HG03066 (cell line): ENCODE measurements around the gene ZMYM4.
"Not testable (repeated sequence)": the region's sequence is repeated elsewhere in the genome, so short reads cannot be mapped to it uniquely, and the experiment has no call there.

ENCODE experiments used
- ATAC-seq: cut with Tn5 transposase; IDR thresholded peaks from one replicate; pipeline ENCODE4 v1.9.1; 2021; ENCODE audit warnings: low read depth; ENCODE audit not compliant: unreplicated experiment

Gene ZMYM4

GRCh38 chr1:35320937-35321336, 52.4 kb downstream of the ZMYM4 start:
- ATAC-seq, result no peak

- ATAC-seq, result no peak
Measured at GRCh38 chr1:35324486-35324885, 56.0 kb downstream of the ZMYM4 start.

GRCh38 chr1:35326246-35326866, 57.8 kb downstream of the ZMYM4 start:
- no peak for ATAC-seq

GRCh38 chr1:35331618-35332017, 63.1 kb downstream of the ZMYM4 start:
- ATAC-seq, result not testable (repeated sequence)

GRCh38 chr1:35334485-35334884, 66.0 kb downstream of the ZMYM4 start:
- no peak for ATAC-seq

- no peak for ATAC-seq
Measured at GRCh38 chr1:35340519-35340918, 72.0 kb downstream of the ZMYM4 start.

- ATAC-seq, result no peak
Measured at GRCh38 chr1:35345439-35345981, 77.0 kb downstream of the ZMYM4 start.

- no peak for ATAC-seq
Measured at GRCh38 chr1:35350872-35351271, 82.4 kb downstream of the ZMYM4 start.

- ATAC-seq, result no peak
Measured at GRCh38 chr1:35359995-35360394, 91.5 kb downstream of the ZMYM4 start.

- no peak for ATAC-seq
Measured at GRCh38 chr1:35361638-35362037, 93.1 kb downstream of the ZMYM4 start.

GRCh38 chr1:35364741-35365140, 96.2 kb downstream of the ZMYM4 start:
- ATAC-seq, result no peak

GRCh38 chr1:35367914-35368313, 99.4 kb downstream of the ZMYM4 start:
- no peak for ATAC-seq

- no peak for ATAC-seq
Measured at GRCh38 chr1:35369922-35370671, 101.6 kb downstream of the ZMYM4 start.

GRCh38 chr1:35371506-35371905, 103.0 kb downstream of the ZMYM4 start:
- no peak for ATAC-seq

GRCh38 chr1:35377555-35377954, 109.0 kb downstream of the ZMYM4 start:
- ATAC-seq, result no peak

GRCh38 chr1:35379317-35380000, 111.0 kb downstream of the ZMYM4 start:
- ATAC-seq, result no peak

- ATAC-seq, result not testable (repeated sequence)
Measured at GRCh38 chr1:35380111-35380510, 111.6 kb downstream of the ZMYM4 start.

- no peak for ATAC-seq
Measured at GRCh38 chr1:35382107-35382506, 113.6 kb downstream of the ZMYM4 start.

GRCh38 chr1:35386290-35386689, 117.8 kb downstream of the ZMYM4 start:
- ATAC-seq, result no peak

- no peak for ATAC-seq
Measured at GRCh38 chr1:35386959-35387358, 118.5 kb downstream of the ZMYM4 start.
